Spinal cord (tissue), 10 donors: Measurements from ENCODE around the gene SLC35F5. TPM values are rescaled to one million over a fixed set of nuclear protein-coding genes. Genes with fewer than 3 reads are reported as not detected.
"Not testable (repeated sequence)": the region's sequence is repeated elsewhere in the genome, so short reads cannot be mapped to it uniquely, and the experiment has no call there.

Experiments used
- DNase-seq, 6 donors: peaks; one replicate each; pipeline versions ENCODE4 v3.0.0 to v3.0.0-alpha.2; 2013 to 2015; ENCODE audit warnings: low spot score in 6 of 6, low read depth in 4 of 6
- H3K27ac ChIP-seq: one replicate; pipeline ENCODE4 v1.5.1; 2013; ENCODE audit warnings: low read depth, low read length, control low read depth
- H3K27me3 ChIP-seq: one replicate; pipeline ENCODE4 v1.6.1; 2013; ENCODE audit warnings: low read length; ENCODE audit not compliant: control insufficient read depth, insufficient read depth
- H3K36me3 ChIP-seq: one replicate; pipeline ENCODE4 v1.6.1; 2013; ENCODE audit warnings: low read length; ENCODE audit not compliant: control insufficient read depth, insufficient read depth
- H3K4me1 ChIP-seq: one replicate; pipeline ENCODE4 v1.6.1; 2013; ENCODE audit warnings: low read length; ENCODE audit not compliant: control insufficient read depth, insufficient read depth
- H3K4me3 ChIP-seq: one replicate; pipeline ENCODE4 v1.5.1; 2013; ENCODE audit warnings: low read depth, low read length, control low read depth
- H3K9me3 ChIP-seq: one replicate; pipeline ENCODE4 v1.6.1; 2013; ENCODE audit warnings: low read length; ENCODE audit not compliant: control insufficient read depth, insufficient read depth
- WGBS: methylation state at CpG from one replicate; pipeline ENCODE4 v1.1.5; 2013; ENCODE audit warnings: missing lambda C conversion rate; ENCODE audit not compliant: insufficient coverage; 5-methylcytosine and 5-hydroxymethylcytosine counted together
- polyA plus RNA-seq, 2 donors: library from polyadenylated mRNA; unstranded; fragments of 120-200 nt; gene quantifications; one replicate each; pipeline ENCODE4 v1.2.1, GENCODE V29; 2013; ENCODE audit not compliant: insufficient read length in 2 of 2
- total RNA-seq, 2 donors: library from RNA; depleted of rRNA in 1 of 2; stranded (reverse); fragments of 120-200 nt in 1 of 2; fragments of >200 nt in 1 of 2; gene quantifications; one replicate each; pipeline versions ENCODE4 v1.2.3 to v1.2.4, GENCODE V29; 2013 to 2014
- donor health status: healthy.

Gene SLC35F5
- total and polyA plus RNA-seq, 4 donors: 40.7 to 144 (median 72.0) TPM

GRCh38 chr2:113685471-113685870, 71.0 kb downstream of the SLC35F5 start:
- Histone ChIP-seq H3K4me3 (no peak overlapping the region), H3K36me3 (no peaks in the 10 kb centered on the region), H3K27me3 (no peaks in the 10 kb centered on the region), H3K4me1 (no peaks in the 10 kb centered on the region), H3K27ac (no peak overlapping the region), H3K9me3 (no peaks in the 10 kb centered on the region)
- WGBS: 80% methylated on average over 1 of the region's 8 CpGs
- no peak for DNase-seq

- no peak overlapping the region for H3K4me3 ChIP-seq
- DNase-seq: no peak
- H3K4me1 ChIP-seq: peaks cover 2% of the 10 kb centered on the region
- H3K9me3 ChIP-seq: no peaks in the 10 kb centered on the region
- H3K27me3 ChIP-seq: no peaks in the 10 kb centered on the region
- H3K36me3 ChIP-seq: no peaks in the 10 kb centered on the region
- WGBS: 88% methylated on average over 4 of the region's 8 CpGs
- H3K27ac ChIP-seq: no peak overlapping the region
These were observed 77.0 kb downstream of the SLC35F5 start for GRCh38 chr2:113679457-113679856.

GRCh38 chr2:113677330-113677729, 79.1 kb downstream of the SLC35F5 start:
- H3K9me3 ChIP-seq: no peaks in the 10 kb centered on the region
- H3K27ac ChIP-seq: no peak overlapping the region
- H3K36me3 ChIP-seq: no peaks in the 10 kb centered on the region
- no peaks in the 10 kb centered on the region for H3K27me3 ChIP-seq
- 39% methylated on average over 2 of the region's 2 CpGs for WGBS
- H3K4me3 ChIP-seq: no peak overlapping the region
- H3K4me1 ChIP-seq: peaks cover 2% of the 10 kb centered on the region
- DNase-seq: peak in 1 of 6 donors; percentile 77

GRCh38 chr2:113676623-113677266, 79.7 kb downstream of the SLC35F5 start:
- Histone ChIP-seq H3K27me3 (no peaks in the 10 kb centered on the region), H3K36me3 (no peaks in the 10 kb centered on the region), H3K4me3 (no peak overlapping the region), H3K9me3 (no peaks in the 10 kb centered on the region), H3K4me1 (peaks cover 2% of the 10 kb centered on the region), H3K27ac (no peak overlapping the region)
- 91% methylated on average over 4 of the region's 4 CpGs for WGBS
- DNase-seq: peak in 1 of 6 donors; percentile 23

- no peak overlapping the region for H3K27ac ChIP-seq
- WGBS: 73% methylated on average over 7 of the region's 9 CpGs
- H3K4me3 ChIP-seq: no peak overlapping the region
- H3K27me3 ChIP-seq: no peaks in the 10 kb centered on the region
- H3K36me3 ChIP-seq: no peaks in the 10 kb centered on the region
- H3K4me1 ChIP-seq: peaks cover 2% of the 10 kb centered on the region
- no peaks in the 10 kb centered on the region for H3K9me3 ChIP-seq
- peak in 1 of 6 donors; percentile 67 for DNase-seq
These were observed 80.6 kb downstream of the SLC35F5 start for GRCh38 chr2:113675875-113676274.

- no peak overlapping the region for H3K4me3 ChIP-seq
- no peaks in the 10 kb centered on the region for H3K9me3 ChIP-seq
- H3K27me3 ChIP-seq: no peaks in the 10 kb centered on the region
- WGBS: 81% methylated on average over 4 of the region's 7 CpGs
- H3K36me3 ChIP-seq: no peaks in the 10 kb centered on the region
- H3K4me1 ChIP-seq: peaks cover 2% of the 10 kb centered on the region
- H3K27ac ChIP-seq: no peak overlapping the region
- DNase-seq: peak in 1 of 6 donors; percentile 20
These were observed 84.0 kb downstream of the SLC35F5 start for GRCh38 chr2:113672326-113672932.

- 95% methylated on average over 14 of the region's 21 CpGs for WGBS
- DNase-seq, H3K36me3 ChIP-seq, H3K9me3 ChIP-seq, H3K27me3 ChIP-seq, H3K4me3 ChIP-seq, H3K4me1 ChIP-seq, H3K27ac ChIP-seq: not testable (repeated sequence)
These were observed 87.4 kb downstream of the SLC35F5 start for GRCh38 chr2:113669013-113669412.

- H3K27me3 ChIP-seq, H3K4me1 ChIP-seq, H3K9me3 ChIP-seq, H3K36me3 ChIP-seq, H3K4me3 ChIP-seq, DNase-seq, H3K27ac ChIP-seq: not testable (repeated sequence)
- no CpG with 5 or more reads among the region's 6 CpGs for WGBS
These were observed 91.5 kb downstream of the SLC35F5 start for GRCh38 chr2:113664761-113665533.

- H3K27me3 ChIP-seq, H3K9me3 ChIP-seq, H3K36me3 ChIP-seq, H3K4me1 ChIP-seq, DNase-seq, H3K27ac ChIP-seq, H3K4me3 ChIP-seq: not testable (repeated sequence)
- no CpG with 5 or more reads among the region's 10 CpGs for whole genome bisulfite sequencing
These were observed 93.0 kb downstream of the SLC35F5 start for GRCh38 chr2:113663285-113664060.
